Left lung (tissue), 10 donors: ENCODE results near the gene SACS. TPM values are rescaled to one million over a fixed set of nuclear protein-coding genes. Genes with fewer than 3 reads are reported as not detected.
"Not testable (repeated sequence)": the region's sequence is repeated elsewhere in the genome, so short reads cannot be mapped to it uniquely, and the experiment has no call there.

ENCODE experiments used
- ATAC-seq: fragments of 200-7000 bp; cut with Tn5 transposase; one replicate; pipeline ENCODE4 v1.9.1; 2020; ENCODE audit warnings: moderate library complexity
- DNase-seq, 4 donors: peaks; one replicate each; pipeline ENCODE4 v3.0.0-alpha.2; 2013 to 2020
- H3K27ac ChIP-seq, 2 donors: fragments of 200-600 bp; sonication (generic) in 1 of 2; one replicate each; pipeline versions ENCODE4 v1.5.0 to v1.8.0; 2020 to 2021
- H3K27me3 ChIP-seq, 2 donors: fragments of 200-600 bp; sonication (generic) in 1 of 2; one replicate each; pipeline versions ENCODE4 v1.5.0 to v1.8.0; 2020 to 2021
- H3K36me3 ChIP-seq, 2 donors: fragments of 200-600 bp; sonication (generic) in 1 of 2; one replicate each; pipeline versions ENCODE4 v1.5.0 to v1.8.0; 2020 to 2021
- H3K4me1 ChIP-seq, 2 donors: fragments of 200-600 bp; one replicate each; pipeline ENCODE4 v1.8.0; 2021
- H3K4me3 ChIP-seq, 2 donors: fragments of 200-600 bp; sonication (generic) in 1 of 2; one replicate each; pipeline versions ENCODE4 v1.5.0 to v1.8.0; 2020 to 2021; ENCODE audit warnings: mild to moderate bottlenecking in 1 of 2
- H3K9me3 ChIP-seq, 2 donors: fragments of 200-600 bp; sonication (generic) in 1 of 2; one replicate each; pipeline versions ENCODE4 v1.5.0 to v1.8.0; 2020 to 2021
- CTCF ChIP-seq, 2 donors: fragments of 200-600 bp; sonication (generic) in 1 of 2; IDR thresholded peaks; one replicate each; pipeline versions ENCODE4 v1.5.0 to v1.8.0; 2021; ENCODE audit warnings: antibody characterized with exemption in 2 of 2
- intact Hi-C, 2 donors: fragments of 100-400 bp; cut with DNase I; formaldehyde crosslinking; loops; one replicate each; pipeline versions ENCODE4 v1.11.2 to v1.14.2; 2022
- polyA plus RNA-seq, 6 donors: library from polyadenylated mRNA; unstranded; fragments of 120-200 nt; gene quantifications; one replicate each; pipeline ENCODE4 v1.2.1, GENCODE V29; 2013; ENCODE audit not compliant: insufficient read length in 6 of 6
- total RNA-seq, 2 donors: library from RNA; stranded (reverse); fragmentation: NEBNext Ultra II Directional; extraction: Animal tissue kit (Norgen Biotek cat#: 25700); gene quantifications; one replicate each; pipeline ENCODE4 v1.2.1, GENCODE V29; 2021
- donor health status: DM: no; HTN: yes; CAD: no.
- donor health status: DM: no; HTN: no; CAD: no.

SACS gene
- total and polyA plus RNA-seq, 8 donors = 10.9 to 18.7 (median 15.9) TPM

GRCh38 chr13:23445794-23446193, 12.3 kb upstream of the SACS start:
- Histone ChIP-seq H3K27ac (no peak overlapping the region), H3K4me1 (no peaks in the 10 kb centered on the region), H3K4me3 (no peak overlapping the region), H3K27me3 (no peaks in the 10 kb centered on the region), H3K9me3 (no peaks in the 10 kb centered on the region), H3K36me3 (no peaks in the 10 kb centered on the region)
- intact Hi-C loops = no loop called here
- TF ChIP-seq CTCF (IDR thresholded peaks at IDR 0.05) = no peak
- DNase-seq (no peak), ATAC-seq (peak; percentile 88)

GRCh38 chr13:23443878-23444277, 10.4 kb upstream of the SACS start:
- H3K4me1 ChIP-seq = no peaks in the 10 kb centered on the region
- no peaks in the 10 kb centered on the region for H3K36me3 ChIP-seq

GRCh38 chr13:23443110-23443509, 9.6 kb upstream of the SACS start:
- H3K27ac ChIP-seq = no peak overlapping the region

More at GRCh38 chr13:23443878-23444277, 10.4 kb upstream of the SACS start:
- no peak for DNase-seq
- Histone ChIP-seq H3K4me3 (no peak overlapping the region), H3K27ac (no peak overlapping the region), H3K9me3 (no peaks in the 10 kb centered on the region), H3K27me3 (no peaks in the 10 kb centered on the region)
- ATAC-seq = no peak
- intact Hi-C loops = no loop called here
- no peak for TF ChIP-seq CTCF (IDR thresholded peaks at IDR 0.05)

GRCh38 chr13:23440821-23441618, 7.5 kb upstream of the SACS start:
- Histone ChIP-seq H3K4me3 (no peak overlapping the region), H3K9me3 (no peaks in the 10 kb centered on the region), H3K27ac (no peak overlapping the region), H3K4me1 (no peaks in the 10 kb centered on the region), H3K27me3 (no peaks in the 10 kb centered on the region), H3K36me3 (no peaks in the 10 kb centered on the region)
- ATAC-seq (no peak), DNase-seq (no peak)
- intact Hi-C loops = no loop called here
- TF ChIP-seq CTCF (IDR thresholded peaks at IDR 0.05) = no peak

More at GRCh38 chr13:23443110-23443509, 9.6 kb upstream of the SACS start:
- no peak for TF ChIP-seq CTCF (IDR thresholded peaks at IDR 0.05)
- no peak overlapping the region for H3K4me3 ChIP-seq
- no peaks in the 10 kb centered on the region for H3K36me3 ChIP-seq
- no peaks in the 10 kb centered on the region for H3K27me3 ChIP-seq
- no peak for ATAC-seq
- DNase-seq = no peak
- no peaks in the 10 kb centered on the region for H3K4me1 ChIP-seq
- intact Hi-C loops = no loop called here
- H3K9me3 ChIP-seq = no peaks in the 10 kb centered on the region

GRCh38 chr13:23440324-23440723, 6.8 kb upstream of the SACS start:
- intact Hi-C loops = not testable (repeated sequence)

More at GRCh38 chr13:23440324-23440723, 6.8 kb upstream of the SACS start:
- H3K4me1 ChIP-seq, ATAC-seq, H3K9me3 ChIP-seq, H3K27ac ChIP-seq, H3K4me3 ChIP-seq, DNase-seq, H3K27me3 ChIP-seq, H3K36me3 ChIP-seq: not testable (repeated sequence)
